HG03135 (cell line): Measurements from ENCODE around the gene TSPAN14.

Experiments
- ATAC-seq: cut with Tn5 transposase; IDR thresholded peaks from one replicate; pipeline ENCODE4 v1.9.1; 2021; ENCODE audit warnings: mild to moderate bottlenecking, moderate library complexity; ENCODE audit not compliant: unreplicated experiment

TSPAN14 gene

GRCh38 chr10:80580638-80581468 lies 126.7 kb downstream of the TSPAN14 start:
- ATAC-seq, result no peak

GRCh38 chr10:80581469-80581835 lies 127.3 kb downstream of the TSPAN14 start:
- ATAC-seq, result no peak

DNA sequence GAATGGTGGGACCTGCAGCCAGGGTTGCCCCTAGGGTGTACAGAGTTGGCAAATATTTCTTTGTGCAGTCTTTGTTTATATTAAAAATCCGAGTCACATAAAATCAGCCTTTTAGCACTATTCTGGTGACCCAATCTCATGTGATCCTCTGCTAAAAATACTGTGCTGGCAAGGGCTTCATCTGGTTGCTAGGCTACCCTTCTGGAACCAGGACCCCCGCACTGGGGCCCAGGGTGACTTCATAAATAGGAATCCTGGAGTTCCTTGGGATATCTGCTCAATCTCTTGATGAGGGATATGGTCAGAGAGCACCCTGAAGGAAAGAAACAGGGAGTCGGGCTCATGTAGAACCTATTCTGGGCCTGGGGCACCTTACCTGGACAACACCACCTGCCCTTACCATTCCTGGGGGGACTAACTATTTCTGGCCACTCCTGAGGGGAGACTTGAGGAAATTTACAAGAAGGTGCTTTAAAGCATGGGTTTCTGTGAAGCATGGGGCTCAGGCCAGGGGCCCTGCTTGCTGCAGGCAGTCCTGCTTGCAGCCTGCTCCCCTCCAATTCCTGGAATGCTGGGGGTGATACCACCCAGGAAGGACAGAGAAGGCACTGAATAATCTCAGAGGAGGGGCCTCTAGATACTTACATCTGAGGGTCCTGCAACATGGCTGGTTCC lies 128.3 kb downstream of the TSPAN14 start:
- ATAC-seq, result no peak
